ENCODE measurements around the gene SMG5. TPM values are rescaled to one million over a fixed set of nuclear protein-coding genes. Genes with fewer than 3 reads are reported as not detected.

The SMG5 gene
- total RNA-seq, 1 experiment from 2014 or later = 109 TPM

GRCh38 chr1:156212833-156213643 lies 69.6 kb downstream of the SMG5 start, which contains the start of gene PMF1 (continued):
- TF ChIP-seq ARID4B (CRISPR knock-in tag; IDR thresholded peaks at IDR 0.05; ENCODE audit: borderline replicate concordance) (0 out of 2 replicates have a peak, but pooled peaks have one; percentile 29), ESRRA (CRISPR knock-in tag; IDR thresholded peaks at IDR 0.05; ENCODE audit: borderline replicate concordance) (0 out of 2 replicates have a peak, but pooled peaks have one; percentile 20), SP1 (CRISPR knock-in tag; conservative IDR thresholded peaks at IDR 0.05) (peak; percentile 84), FOXP4 (CRISPR knock-in tag; IDR thresholded peaks at IDR 0.05) (0 out of 2 replicates have a peak, but pooled peaks have one; percentile 62), SMAD3 (CRISPR knock-in tag; IDR thresholded peaks at IDR 0.05; ENCODE audit: borderline replicate concordance) (0 out of 2 replicates have a peak, but pooled peaks have one; percentile 71), E2F5 (CRISPR knock-in tag; IDR thresholded peaks at IDR 0.05) (peak; percentile 64; the same call in 1 of the 2 replicates), CREM (CRISPR knock-in tag; IDR thresholded peaks at IDR 0.05) (peak; percentile 75; the same call in 1 of the 2 replicates), MAX (CRISPR knock-in tag; IDR thresholded peaks at IDR 0.05) (peak; percentile 87), ETV6 (CRISPR knock-in tag; IDR thresholded peaks at IDR 0.05) (peak; percentile 86), TEAD1 (CRISPR knock-in tag; IDR thresholded peaks at IDR 0.05) (peak; percentile 80; the same call in 1 of the 2 replicates), ZNF425 (CRISPR knock-in tag; conservative IDR thresholded peaks at IDR 0.05) (no peak), ZNF512 (CRISPR knock-in tag; IDR thresholded peaks at IDR 0.05; ENCODE audit: borderline replicate concordance) (no peak), ATF2 (CRISPR knock-in tag; IDR thresholded peaks at IDR 0.05; ENCODE audit: borderline replicate concordance, low read depth) (no peak), TP53 (CRISPR knock-in tag; IDR thresholded peaks at IDR 0.05) (no peak), ZNF281 (CRISPR knock-in tag; IDR thresholded peaks at IDR 0.05) (no peak; the same call in 1 of the 2 replicates)

All from WTC11 (cell line).